HepG2 (cell line): Measurements from ENCODE around the gene ACSF3. TPM values are rescaled to one million over a fixed set of nuclear protein-coding genes. Genes with fewer than 3 reads are reported as not detected.
A peak's percentile ranks its signal among the peaks of the same experiment; 100 is the strongest.

Source experiments
- ASH2L ChIP-seq: fragments of 300-600, 200-600 bp; sonication (generic); IDR thresholded peaks from 2 replicates; pipeline ENCODE4 v1.7.0; 2017; ENCODE audit warnings: low read depth, mild to moderate bottlenecking, moderate library complexity, mixed read lengths, low read length; ENCODE audit not compliant: insufficient read length
- DMAP1 ChIP-seq: IDR thresholded peaks from 2 replicates; pipeline ENCODE4 v1.6.1; 2016
- ERF ChIP-seq: IDR thresholded peaks from 2 replicates; pipeline ENCODE4 v1.6.1; 2018; ENCODE audit warnings: missing biosample characterization, missing genetic modification reagents
- GRHL1 ChIP-seq: sonication (generic); formaldehyde crosslinking; conservative IDR thresholded peaks from 2 replicates; pipeline ENCODE4 v1.8.0; 2022; ENCODE audit warnings: missing genetic modification reagents
- HIVEP1 ChIP-seq: sonication (generic); formaldehyde crosslinking; IDR thresholded peaks from 2 replicates; pipeline ENCODE4 v1.4.0; 2020; ENCODE audit warnings: mild to moderate bottlenecking, missing genetic modification reagents
- HNRNPLL ChIP-seq: fragments of 200-400 bp; formaldehyde crosslinking; IDR thresholded peaks from 2 replicates; pipeline ENCODE4 v1.6.1; 2017; ENCODE audit warnings: mild to moderate bottlenecking, low read depth, low read length; ENCODE audit not compliant: poor library complexity, severe bottlenecking
- KDM5B ChIP-seq: sonication (generic); formaldehyde crosslinking; IDR thresholded peaks from 2 replicates; pipeline ENCODE4 v1.4.0; 2020; ENCODE audit warnings: missing genetic modification reagents, mild to moderate bottlenecking, borderline replicate concordance
- MAFG ChIP-seq: sonication (generic); formaldehyde crosslinking; IDR thresholded peaks from 2 replicates; pipeline ENCODE4 v1.5.1; 2020; ENCODE audit warnings: mild to moderate bottlenecking, missing genetic modification reagents
- MZF1 ChIP-seq: sonication (generic); formaldehyde crosslinking; IDR thresholded peaks from 2 replicates; pipeline ENCODE4 v1.8.1; 2023; ENCODE audit warnings: mild to moderate bottlenecking, missing genetic modification reagents, borderline replicate concordance
- PRPF4 ChIP-seq: fragments of 200-400 bp; formaldehyde crosslinking; IDR thresholded peaks from 2 replicates; pipeline ENCODE4 v1.6.1; 2016; ENCODE audit warnings: low read length, low read depth; ENCODE audit not compliant: poor library complexity, severe bottlenecking
- RBFOX2 ChIP-seq: fragments of 200-400 bp; formaldehyde crosslinking; IDR thresholded peaks from 2 replicates; pipeline ENCODE4 v1.6.1; 2017; ENCODE audit warnings: low read depth, mild to moderate bottlenecking, low read length
- THAP8 ChIP-seq: sonication (generic); formaldehyde crosslinking; IDR thresholded peaks from 2 replicates; pipeline ENCODE4 v1.5.1; 2020; ENCODE audit warnings: missing genetic modification reagents, mild to moderate bottlenecking, borderline replicate concordance
- ZFP82 ChIP-seq: sonication (generic); formaldehyde crosslinking; IDR thresholded peaks from 2 replicates; pipeline ENCODE4 v1.5.1; 2020; ENCODE audit warnings: mild to moderate bottlenecking, missing genetic modification reagents, borderline replicate concordance
- ZFY ChIP-seq: sonication (generic); formaldehyde crosslinking; IDR thresholded peaks from 2 replicates; pipeline ENCODE4 v1.4.0; 2020; ENCODE audit warnings: missing genetic modification reagents
- ZMYM2 ChIP-seq: sonication (generic); formaldehyde crosslinking; IDR thresholded peaks from 2 replicates; pipeline ENCODE4 v1.8.0; 2022; ENCODE audit warnings: mild to moderate bottlenecking, missing genetic modification reagents
- ZNF431 ChIP-seq: sonication (generic); formaldehyde crosslinking; IDR thresholded peaks from 2 replicates; pipeline ENCODE4 v1.9.0; 2022; ENCODE audit warnings: missing genetic modification reagents, low read depth, mild to moderate bottlenecking, borderline replicate concordance
- ZNF510 ChIP-seq: sonication (generic); formaldehyde crosslinking; IDR thresholded peaks from 2 replicates; pipeline ENCODE4 v1.4.0; 2020; ENCODE audit warnings: low read depth, mild to moderate bottlenecking, missing genetic modification reagents
- ZNF564 ChIP-seq: sonication (generic); formaldehyde crosslinking; IDR thresholded peaks from 2 replicates; pipeline ENCODE4 v1.8.1; 2023; ENCODE audit warnings: mild to moderate bottlenecking, missing genetic modification reagents
- ZNF609 ChIP-seq: sonication (generic); formaldehyde crosslinking; IDR thresholded peaks from 2 replicates; pipeline ENCODE4 v1.4.0; 2020; ENCODE audit warnings: mild to moderate bottlenecking, missing genetic modification reagents, borderline replicate concordance
- ZNF740 ChIP-seq: sonication (generic); formaldehyde crosslinking; IDR thresholded peaks from 2 replicates; pipeline ENCODE4 v1.4.0; 2020; ENCODE audit warnings: missing genetic modification reagents
- ZNF747 ChIP-seq: sonication (generic); formaldehyde crosslinking; IDR thresholded peaks from 2 replicates; pipeline ENCODE4 v1.8.1; 2023; ENCODE audit warnings: missing genetic modification reagents, mild to moderate bottlenecking, borderline replicate concordance
- ZNF768 ChIP-seq: sonication (generic); formaldehyde crosslinking; IDR thresholded peaks from 2 replicates; pipeline ENCODE4 v1.4.0; 2020; ENCODE audit warnings: missing genetic modification reagents
- polyA plus RNA-seq, 8 experiments: library from polyadenylated mRNA; depleted of rRNA in 3 of 8; stranded (reverse) in 7 of 8; unstranded in 1 of 8; fragments of >200 nt; fragmentation: Illumina TruSeq in 4 of 8; extraction: Trizol in 4 of 8; gene quantifications; 2 replicates each; pipeline versions ENCODE4 v1.2.1 to v1.2.3, GENCODE V29; 2011 to 2016; ENCODE audit warnings: low read depth in 4 of 8, missing spikeins in 1 of 8, mixed read lengths in 1 of 8; ENCODE audit not compliant: insufficient read depth in 1 of 8
- total RNA-seq, 5 experiments: library from RNA; depleted of rRNA; stranded (reverse); fragments of >200 nt; fragmentation: Illumina TruSeq; extraction: Trizol; gene quantifications; 2 replicates each; pipeline ENCODE4 v1.2.3, GENCODE V29; 2016; ENCODE audit warnings: low read depth in 1 of 5

The ACSF3 gene
- total and polyA plus RNA-seq, 2 of the 13 experiments (the other 11 are each of a cell fraction or from before 2014, with no cell fraction given), result 14.9 to 30.6 TPM

- TF ChIP-seq PRPF4, result no peak
- TF ChIP-seq ZMYM2 (CRISPR knock-in tag), result no peak
- no peak for TF ChIP-seq HIVEP1 (CRISPR knock-in tag)
- 0 out of 2 replicates have a peak, but pooled peaks have one; percentile 15 for TF ChIP-seq ZFY (CRISPR knock-in tag)
- no peak for TF ChIP-seq ERF (CRISPR knock-in tag)
- TF ChIP-seq MAFG (CRISPR knock-in tag), result no peak
- TF ChIP-seq RBFOX2, result peak; percentile 75
- no peak for TF ChIP-seq ZNF431
- TF ChIP-seq ZFP82 (CRISPR knock-in tag), result no peak
- no peak for TF ChIP-seq THAP8 (CRISPR knock-in tag)
- no peak for TF ChIP-seq ASH2L
- no peak for TF ChIP-seq ZNF740 (CRISPR knock-in tag)
- TF ChIP-seq MZF1, result no peak
- no peak for TF ChIP-seq GRHL1
- TF ChIP-seq DMAP1, result no peak
- TF ChIP-seq ZNF747, result no peak
- TF ChIP-seq KDM5B (CRISPR knock-in tag), result no peak
- peak; percentile 6; the same call in 1 of the 2 replicates for TF ChIP-seq ZNF768 (CRISPR knock-in tag)
- no peak for TF ChIP-seq ZNF609 (CRISPR knock-in tag)
- TF ChIP-seq ZNF564 (CRISPR knock-in tag), result no peak
- TF ChIP-seq ZNF510, result no peak
- peak; percentile 20 for TF ChIP-seq HNRNPLL
Observed at GRCh38 chr16:89195521-89196171, 102.0 kb downstream of the ACSF3 start (continued).
